Hematopoietic multipotent progenitor cell treated with erythropoietin and hydrocortisone succinate and interleukin-3 and kit ligand, for 15 days (in vitro differentiated cells): ENCODE data around the gene AIRE.
"Not testable (repeated sequence)": the region's sequence is repeated elsewhere in the genome, so short reads cannot be mapped to it uniquely, and the experiment has no call there.

Experiments used
- DNase-seq: peaks from one replicate; pipeline ENCODE4 v3.0.0-alpha.2; 2015; ENCODE audit warnings: low spot score

Gene AIRE

DNA sequence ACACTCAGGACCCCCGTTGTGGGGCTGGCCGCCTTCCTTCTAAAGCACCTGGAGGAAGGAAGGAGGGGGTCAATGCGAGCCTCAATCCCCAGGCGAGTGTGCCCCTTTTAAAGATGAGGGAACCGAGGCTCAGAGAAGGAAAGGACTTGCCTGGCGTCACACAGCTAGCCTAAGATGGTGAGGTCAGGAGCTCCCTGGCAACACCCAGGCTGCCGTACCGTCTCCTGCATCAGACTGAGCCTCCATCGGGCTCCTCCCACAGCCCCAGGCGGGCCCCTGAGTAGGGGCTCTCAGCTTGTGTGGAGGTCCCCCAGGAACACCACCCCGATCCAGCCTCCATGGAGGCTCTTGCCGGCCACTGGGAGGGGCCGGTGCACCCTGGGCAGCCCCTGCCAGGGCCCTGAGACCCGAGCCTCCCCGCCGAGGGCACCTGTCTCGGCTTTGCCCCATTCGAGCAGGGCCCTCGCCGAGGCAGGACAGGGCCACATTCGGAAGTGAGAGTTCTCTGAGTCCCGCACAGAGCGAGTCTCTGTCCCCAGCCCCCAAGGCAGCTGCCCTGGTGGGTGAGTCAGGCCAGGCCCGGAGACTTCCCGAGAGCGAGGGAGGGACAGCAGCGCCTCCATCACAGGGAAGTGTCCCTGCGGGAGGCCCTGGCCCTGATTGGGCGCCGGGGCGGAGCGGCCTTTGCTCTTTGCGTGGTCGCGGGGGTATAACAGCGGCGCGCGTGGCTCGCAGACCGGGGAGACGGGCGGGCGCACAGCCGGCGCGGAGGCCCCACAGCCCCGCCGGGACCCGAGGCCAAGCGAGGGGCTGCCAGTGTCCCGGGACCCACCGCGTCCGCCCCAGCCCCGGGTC lies at the start of gene AIRE:
TSS of gene AIRE (plus strand) at position 739 of the 855 bp plus-strand sequence. CDS start 131 bp downstream, outside the sequence.
- DNase-seq = no peak

DNA sequence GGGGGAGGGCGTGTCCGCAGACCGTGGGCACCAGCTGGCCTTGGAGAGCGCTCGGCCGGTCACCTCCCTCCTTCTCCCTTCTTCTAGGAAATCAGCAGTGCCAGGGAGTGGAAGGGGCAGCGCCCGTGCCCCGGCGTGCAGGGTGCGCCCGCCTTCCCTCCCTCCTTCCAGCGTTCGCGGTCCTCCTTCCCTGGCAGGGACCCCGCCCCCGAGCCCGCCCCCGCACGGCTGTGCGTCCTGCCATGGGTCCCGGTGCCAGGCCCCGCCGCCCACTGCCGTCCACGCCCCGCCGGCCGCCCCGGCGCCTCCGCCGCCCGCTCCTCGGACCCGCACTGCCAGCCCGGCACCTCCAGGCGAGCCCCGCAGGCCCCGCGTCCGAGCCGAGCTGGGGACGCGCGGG lies 45.3 kb upstream of the AIRE start:
- DNase-seq = not testable (repeated sequence)

DNA sequence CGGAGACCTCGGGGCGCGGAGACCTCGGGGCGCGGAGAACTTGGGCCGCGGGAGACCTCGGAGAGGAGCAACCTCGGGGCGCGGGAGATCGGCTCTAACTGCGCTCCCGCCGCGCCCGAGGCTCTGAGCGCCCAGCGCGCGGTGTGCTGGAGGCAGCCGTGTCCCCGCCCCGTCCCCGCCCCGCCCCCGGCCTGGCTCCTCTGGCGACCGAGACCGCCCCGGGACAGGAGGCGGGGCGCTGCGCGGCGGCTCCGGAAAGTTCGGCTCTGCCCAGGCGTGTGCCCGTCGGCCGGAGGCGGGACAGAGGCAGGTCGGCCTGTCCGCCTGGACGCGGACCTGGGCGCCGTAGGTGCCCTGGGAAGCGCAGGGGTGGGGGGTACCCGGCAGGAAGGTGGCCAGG lies 44.8 kb upstream of the AIRE start, which contains the start of gene ICOSLG:
TSS of gene ICOSLG (minus strand) at position 102 of the 400 bp plus-strand sequence. CDS start 126 bp downstream, outside the sequence.
- DNase-seq = not testable (repeated sequence)

DNA sequence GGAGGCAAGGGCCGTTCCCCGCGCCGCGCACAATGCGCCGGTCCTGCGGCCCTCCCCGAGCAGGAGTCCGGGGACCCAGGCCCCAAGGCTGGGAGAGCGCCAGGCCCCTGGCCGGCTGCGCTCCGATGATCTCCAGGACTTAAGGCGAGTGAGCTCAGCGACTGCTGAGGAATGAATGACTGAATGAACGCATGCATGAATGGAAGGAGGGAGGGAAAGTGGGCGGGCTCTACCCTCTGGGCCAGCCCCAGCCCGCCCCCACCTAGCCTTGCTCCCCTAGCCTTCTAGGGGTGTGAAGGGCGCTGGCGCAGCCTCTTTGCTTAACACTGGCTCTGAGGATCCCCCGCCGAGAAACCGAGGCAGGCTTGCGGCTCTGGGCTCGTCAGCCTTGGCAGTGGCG lies 44.4 kb upstream of the AIRE start:
- DNase-seq = not testable (repeated sequence)

DNA sequence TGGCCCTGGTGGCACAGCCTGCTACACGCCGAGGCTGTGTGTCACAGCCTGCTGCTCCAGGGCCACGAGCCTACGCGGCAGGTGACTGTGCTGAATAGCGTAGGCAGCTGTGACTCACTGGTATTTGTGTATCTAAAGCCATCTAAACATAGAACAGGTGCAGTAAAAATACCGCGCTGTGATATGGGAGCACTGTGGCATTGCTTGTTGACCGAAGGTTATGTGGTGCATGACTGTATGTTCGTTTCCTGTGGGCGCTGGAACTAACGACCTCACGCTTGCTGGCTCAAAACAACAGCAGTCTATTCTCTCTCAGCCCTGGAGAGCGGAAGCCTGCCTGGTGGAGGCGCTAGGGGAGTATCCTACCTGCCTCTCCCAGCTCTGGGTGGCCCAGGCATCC lies 41.7 kb upstream of the AIRE start:
- DNase-seq = not testable (repeated sequence)

DNA sequence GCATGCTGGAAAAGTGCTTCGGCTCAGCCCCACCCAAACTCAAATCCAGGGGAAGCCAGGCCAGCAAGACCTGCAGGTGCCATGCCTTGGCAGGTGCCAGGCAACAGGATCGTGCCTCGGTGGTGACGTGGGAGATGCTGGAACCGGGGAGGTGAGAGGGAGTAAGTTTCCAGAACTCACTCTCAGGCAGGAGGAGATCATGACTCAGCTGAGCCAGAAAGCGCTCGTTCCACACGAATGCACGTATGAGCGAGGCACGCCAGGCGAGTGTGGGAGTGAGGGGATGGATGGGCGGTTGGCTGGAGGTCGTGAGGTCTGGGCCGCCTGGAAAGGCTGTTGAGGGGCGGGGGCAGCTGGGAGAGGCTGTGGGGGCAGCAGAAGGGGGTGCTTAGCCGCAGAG lies 37.8 kb upstream of the AIRE start:
- DNase-seq = not testable (repeated sequence)

DNA sequence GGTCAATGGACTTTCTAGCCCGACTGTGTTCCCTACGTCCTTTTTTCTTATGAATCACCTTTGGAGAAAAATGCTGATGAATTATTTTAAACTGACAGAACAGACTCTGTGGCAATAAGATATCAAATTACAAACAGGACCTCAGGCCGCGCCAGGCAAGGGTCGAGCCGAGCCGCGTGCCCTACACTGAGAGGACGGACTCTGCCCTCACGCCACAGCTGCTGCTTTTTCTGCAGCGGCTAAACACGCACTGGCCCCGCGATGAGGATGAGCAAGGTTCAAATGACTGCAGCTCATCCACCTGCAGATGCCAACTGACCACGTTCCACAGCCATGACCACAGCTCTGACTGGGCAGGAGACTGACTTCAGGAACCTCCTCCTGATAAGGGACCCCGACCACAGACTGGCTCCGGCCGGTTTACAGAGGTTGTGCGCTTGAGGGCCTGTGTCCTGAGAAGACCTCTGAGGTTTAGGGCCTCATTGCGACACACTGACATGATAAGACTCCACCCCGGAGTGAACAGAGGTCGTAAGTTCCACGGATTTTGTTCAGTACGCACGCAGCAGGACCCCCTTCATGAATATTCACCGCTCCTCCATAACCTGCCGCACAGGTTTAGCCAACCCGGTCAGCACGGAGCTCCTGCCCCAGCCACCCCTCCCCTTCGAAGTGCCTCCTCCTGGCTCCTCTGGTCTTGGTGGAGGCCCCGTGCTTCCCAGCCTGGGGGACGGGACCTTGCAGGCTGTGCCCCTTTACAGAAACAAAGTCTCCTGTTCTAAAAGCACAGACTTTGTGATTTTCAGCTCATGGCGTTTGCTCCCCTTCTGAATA lies 36.3 kb upstream of the AIRE start:
- DNase-seq = not testable (repeated sequence)

DNA sequence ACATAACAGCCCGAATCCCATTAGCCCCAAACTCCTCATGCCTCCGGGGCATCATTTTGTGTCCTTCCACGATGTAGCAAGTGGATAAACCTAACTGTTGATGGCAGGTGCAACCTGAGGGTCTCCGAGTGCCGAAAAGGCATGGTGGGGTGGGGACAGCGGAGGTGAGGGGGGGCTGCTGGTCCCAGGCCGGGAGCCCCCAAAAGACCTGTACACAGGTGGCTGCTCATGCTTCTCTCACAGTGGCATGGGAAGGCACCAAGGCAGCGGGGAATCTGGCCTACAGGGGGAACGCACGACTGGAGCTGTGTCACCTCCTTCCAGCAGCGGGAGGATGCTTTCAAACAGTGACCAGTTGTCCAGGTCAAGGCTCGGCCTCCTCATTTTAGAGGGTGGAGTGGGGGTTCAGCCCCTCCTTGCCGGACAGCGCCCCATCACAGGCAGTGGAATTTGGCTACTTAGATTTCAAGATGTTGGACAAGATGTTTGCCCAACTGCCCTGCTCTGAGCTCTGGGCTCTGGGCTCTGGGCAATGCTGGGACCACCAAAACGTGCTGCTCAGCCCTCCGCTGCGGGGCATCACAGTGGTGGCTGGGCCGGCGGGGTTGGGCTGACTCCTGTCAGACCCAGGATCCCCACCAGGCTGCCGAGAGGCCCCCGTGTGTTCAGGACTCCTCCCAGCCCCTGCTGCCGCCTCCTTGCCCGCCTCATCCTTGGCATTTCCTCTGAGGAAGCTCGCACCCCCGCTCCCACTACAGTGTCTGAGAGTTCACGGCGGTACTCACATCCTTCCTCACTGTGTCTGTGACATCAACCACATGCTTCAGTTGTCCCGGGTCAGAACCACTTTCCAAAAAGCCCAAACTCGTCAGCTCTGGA lies 31.6 kb upstream of the AIRE start:
- no peak for DNase-seq

DNA sequence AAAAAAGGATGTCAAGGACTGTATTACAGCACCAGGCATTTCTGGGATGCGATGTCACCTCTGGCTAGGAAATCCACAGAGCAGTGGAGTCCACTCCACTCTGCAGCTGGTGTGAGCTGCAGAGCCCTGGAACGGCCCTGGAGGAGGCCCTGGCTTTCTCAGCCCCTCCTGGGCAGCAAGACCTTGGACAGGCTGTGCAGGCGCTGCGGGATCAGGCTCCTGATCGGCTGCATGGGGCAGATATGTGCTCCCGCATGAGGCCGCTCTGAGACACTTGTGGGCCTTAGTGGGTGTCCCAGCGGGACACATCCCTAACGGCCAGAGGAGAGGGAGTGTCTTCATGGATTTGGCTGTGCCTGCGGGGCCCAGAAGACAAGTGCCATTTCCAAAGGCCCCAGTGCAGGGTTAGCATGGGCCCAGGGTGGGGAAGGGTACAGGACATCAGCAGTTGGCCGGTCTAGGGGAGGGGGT lies 30.1 kb upstream of the AIRE start:
- no peak for DNase-seq

DNA sequence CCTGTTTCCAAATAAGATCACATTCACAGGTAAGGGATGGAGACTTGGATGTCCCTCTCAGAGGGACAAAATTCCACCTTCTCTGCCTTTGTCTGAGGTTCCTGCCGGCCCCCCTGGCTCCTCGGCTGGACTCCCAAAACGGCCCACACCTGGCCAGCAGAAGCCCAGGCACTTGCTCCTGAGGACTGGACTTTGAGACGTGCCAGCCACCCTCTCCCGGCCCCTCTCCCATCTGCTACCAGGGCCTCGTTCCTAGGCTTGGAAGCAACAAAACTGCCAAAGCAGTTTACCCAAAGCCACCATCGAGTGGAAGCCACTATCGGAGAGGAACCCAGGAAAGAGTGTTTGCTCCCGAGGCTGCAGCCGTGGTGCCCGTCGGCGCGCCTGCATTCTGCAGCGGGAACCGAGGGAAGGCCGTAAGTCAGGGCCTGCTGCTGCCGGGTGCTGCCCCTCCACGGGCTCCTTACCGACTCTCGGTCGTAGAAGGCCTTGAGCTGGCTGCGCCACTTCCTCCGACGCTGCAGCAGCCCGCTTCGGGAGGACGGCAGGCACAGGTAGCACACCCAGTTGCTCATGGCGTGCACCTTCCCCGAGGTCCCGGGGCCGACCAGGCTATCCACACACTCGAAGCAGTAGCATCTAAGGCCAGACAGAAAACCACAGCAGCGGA lies 27.5 kb upstream of the AIRE start:
- no peak for DNase-seq

DNA sequence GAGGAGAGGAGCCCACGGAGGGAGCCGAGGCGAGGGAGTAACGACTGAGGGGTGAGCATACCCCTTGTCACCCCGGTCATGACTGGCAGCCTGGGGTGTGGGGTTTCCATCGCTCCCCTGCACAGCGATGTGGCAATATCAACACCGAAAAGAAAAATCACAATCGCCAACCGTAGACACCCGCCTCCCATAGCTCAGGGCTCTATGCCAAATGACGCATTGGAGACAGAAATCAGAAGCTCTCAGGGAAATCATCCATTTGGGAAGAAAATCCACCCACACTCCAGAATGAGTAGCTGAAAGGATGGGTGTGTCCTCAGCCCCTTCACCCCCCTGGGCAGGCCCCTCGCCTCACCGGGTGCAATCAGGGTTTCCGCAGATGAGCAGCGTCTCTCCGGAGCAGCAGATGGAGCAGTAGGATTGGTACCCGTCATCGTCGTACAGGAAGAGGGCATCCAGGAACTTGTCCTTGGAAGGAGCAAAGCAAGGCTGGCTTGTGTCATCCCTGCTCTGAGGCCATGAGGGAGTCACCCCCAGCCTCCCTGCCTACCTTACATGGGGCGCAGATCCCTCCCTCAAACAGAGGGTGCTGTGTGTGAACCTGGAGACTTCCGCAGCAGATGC lies 26.5 kb upstream of the AIRE start:
- no peak for DNase-seq

DNA sequence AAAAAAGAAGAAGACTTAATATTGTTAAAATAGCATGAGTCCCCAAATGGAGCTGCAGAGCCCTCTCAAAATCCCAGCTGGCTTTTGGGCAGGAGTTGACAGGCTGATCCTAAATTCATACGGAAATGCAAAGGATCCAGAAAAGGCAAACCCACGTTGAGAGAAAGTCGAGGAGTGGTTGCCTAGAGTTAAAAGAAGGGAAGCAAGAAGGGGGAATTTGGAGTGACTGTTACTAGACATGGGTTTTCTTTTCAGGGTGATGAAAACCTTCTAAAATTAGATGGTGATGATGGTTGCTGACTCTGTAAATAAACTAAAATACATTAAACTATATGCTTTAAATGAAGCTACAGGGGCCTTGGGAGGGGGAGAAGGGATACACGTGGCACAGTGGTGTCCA lies 25.6 kb upstream of the AIRE start:
- no peak for DNase-seq

DNA sequence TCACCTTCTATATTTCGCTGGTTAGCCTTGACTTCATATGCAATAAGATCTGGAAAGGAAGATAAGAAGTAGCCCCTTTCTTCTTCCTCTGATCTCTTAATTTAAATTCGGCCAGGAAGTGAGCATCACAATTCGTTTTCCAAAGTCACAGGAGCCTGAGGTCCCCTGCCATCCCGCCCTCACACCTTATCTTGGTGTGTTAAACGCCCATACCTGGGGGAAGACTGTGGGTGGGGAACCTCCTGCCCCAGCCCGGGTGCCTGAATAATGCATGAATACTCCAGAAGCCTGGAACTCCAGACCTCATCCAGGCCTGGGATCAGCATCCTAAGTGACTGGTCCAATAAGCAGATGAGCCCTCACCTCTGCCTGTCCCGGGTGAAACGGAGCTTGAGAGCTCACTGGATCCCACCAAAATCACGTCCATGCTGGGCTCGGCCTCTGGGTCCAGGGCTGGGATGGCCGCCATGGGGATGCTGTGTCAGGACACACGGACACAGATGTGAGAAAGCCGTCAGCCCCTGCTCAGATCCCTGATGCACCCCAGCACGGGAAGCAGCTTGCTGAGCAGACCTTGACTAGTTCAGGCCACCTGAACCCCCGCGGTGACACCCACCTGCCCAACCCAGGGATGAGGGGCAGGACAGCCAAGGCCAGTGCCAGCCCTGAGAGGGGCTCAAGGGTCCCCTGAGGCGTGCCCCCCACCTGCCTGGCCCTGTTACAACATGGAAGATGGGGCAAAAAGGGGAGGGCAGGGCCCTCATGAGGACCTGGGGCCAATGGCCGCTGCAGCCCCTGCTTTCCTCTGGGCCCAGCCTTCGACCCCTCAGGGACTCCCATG lies 24.7 kb upstream of the AIRE start:
- DNase-seq = no peak

DNA sequence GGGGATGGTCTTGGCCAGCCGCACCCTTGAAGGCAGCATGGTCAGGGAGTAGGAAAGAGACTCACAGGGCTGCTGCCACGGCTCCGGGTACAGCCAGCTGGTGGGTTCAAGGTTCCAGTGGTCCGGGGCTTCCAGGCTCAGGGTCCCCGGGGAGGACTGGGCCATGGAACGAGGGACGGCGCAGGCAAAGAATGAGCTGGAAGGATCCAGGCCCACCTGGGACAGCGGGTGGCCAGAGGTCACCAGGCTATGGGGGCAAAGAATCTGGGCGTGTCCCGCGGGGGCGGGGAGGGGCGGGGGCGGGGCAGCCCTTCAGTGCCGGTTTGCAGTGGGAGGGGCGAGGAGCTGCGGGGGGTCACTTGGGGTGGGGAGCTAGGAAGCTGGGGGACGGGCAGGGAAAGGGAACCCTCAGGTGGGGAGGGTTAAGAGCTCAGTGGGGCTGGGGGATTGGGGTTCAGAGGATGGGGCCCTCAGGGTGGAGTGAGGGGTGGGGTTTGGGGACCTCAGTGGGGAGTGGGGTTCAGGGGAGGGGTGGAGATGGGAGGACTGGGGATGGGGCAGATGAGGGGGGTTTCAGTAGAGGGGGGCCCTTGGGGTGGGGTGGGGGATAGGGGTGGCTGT lies 23.9 kb upstream of the AIRE start, which contains the start of gene DNMT3L:
TSS of gene DNMT3L (minus strand) at position 223 of the 621 bp plus-strand sequence. CDS start 638 bp downstream, outside the sequence.
- DNase-seq = no peak

DNA sequence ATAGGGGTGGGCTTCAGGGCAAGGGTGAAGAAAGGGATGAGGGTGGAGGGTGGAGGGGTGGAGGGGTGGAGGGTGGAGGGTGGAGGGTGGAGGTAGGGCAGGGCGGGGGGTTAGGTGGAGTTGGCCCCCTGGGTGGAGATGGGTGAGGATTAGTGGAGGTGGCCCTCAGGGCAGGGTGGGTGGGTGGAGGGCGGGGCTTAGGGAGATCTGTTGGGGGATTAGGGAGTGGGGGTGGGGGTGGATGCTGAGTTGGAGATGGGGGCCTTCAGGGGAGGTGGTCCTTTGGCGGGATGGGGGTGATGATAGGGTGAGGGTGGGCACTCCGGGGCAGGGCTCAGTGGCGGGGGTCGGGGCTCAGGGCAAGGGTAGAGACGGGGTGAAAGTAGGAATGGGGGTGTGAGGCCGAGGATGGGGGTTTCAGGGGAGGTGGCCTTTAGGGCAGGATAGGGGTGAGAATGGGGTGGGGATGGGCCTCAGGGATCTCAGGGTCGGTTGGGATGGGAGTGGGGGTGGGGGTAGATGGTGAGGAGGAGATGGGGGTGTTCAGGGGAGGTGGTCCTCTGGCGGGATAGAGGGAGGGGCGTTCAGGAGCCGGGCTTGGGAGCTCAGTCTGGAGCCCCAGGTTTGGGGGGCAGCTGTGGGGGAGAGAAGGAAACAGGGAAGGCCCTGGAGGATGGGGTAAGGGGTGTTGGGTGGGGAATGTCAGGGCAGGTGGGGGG lies 23.2 kb upstream of the AIRE start:
- no peak for DNase-seq

DNA sequence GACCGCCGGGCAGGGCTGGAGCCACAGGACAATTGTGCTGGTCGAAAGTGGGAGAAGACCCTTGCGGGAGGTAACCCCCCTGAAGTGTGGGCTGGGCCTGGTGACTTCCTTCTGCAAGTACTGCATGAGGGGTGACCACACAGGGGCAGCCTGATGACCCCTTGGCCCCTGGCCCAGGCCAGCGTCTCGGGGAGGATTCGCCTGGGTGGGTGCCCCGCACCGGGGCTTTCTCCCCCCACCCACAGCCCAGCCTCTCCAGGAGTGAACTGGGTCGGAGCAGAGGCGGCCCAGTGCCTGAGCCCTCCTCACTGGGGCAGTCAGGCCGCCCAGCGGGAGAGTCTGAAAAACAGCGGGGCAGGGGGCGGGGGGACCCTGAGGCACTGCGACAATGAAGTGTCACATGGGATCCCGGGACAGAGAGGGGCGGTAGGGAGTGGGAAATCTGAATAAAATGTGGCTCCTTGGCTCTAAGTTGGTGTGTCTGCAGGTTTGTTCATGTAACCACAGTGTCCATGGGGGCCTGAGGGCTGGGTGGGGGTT lies 22.4 kb upstream of the AIRE start:
- no peak for DNase-seq

DNA sequence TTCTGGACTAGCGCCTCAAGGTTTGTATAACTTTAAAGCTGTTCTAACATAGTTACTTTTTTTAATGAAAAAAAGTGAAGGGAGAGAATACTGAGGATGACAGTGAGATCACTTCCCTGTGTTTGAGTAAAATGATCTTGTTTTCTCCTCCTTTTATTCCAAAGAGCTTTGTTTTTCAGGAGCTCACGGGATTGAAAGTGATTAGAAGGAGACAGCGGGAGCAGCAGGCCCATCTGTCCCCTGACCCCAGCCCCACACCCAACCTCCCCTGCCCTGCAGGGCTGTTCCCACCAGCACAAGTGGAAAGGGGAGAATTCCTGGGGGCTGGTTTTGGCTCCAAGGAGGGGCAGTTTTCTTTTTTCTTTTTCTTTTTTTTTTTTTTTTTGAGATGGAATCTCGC lies 21.9 kb upstream of the AIRE start:
- no peak for DNase-seq

DNA sequence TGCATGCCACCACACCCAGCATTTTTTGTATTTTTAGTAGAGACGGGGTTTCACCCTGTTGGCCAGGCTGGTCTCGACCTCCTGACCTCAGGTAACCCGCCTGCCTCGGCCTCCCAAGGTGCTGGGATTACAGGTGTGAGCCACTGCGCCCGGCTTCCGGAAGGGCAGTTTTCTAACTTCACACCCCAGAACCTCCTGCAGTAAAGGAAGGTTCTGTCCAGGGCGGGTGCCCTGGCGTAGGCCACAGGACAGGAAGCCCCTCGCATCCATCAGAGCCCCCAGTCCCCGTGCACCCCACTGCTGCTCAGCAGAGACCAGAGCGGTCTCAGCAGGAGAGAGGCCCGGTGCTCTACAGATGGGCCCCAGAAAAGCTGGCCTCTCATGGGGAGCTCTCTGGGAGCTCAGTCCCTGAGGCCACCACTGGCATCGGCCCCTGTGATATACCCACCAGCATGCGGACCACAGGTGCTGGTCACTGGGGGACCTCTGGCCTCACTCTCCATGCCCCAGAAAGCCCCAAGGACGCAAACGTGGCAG lies 19.9 kb upstream of the AIRE start:
- no peak for DNase-seq
